Fibroblast of mammary gland (primary cell): Measurements from ENCODE around the gene ECT2L.
A peak's percentile ranks its signal among the peaks of the same experiment; 100 is the strongest.

Experiments
- DNase-seq: peaks from one replicate; pipeline ENCODE4 v3.0.0-alpha.2; 2010; ENCODE audit warnings: low read depth
- H3K4me3 ChIP-seq: 2 replicates; pipeline ENCODE4 v1.5.1; 2011; ENCODE audit warnings: low read depth, mild to moderate bottlenecking, low read length, moderate library complexity; ENCODE audit not compliant: control insufficient read depth
- CTCF ChIP-seq: conservative IDR thresholded peaks from 2 replicates; pipeline ENCODE4 v1.5.1; 2011; ENCODE audit warnings: low read depth, low read length, inconsistent platforms; ENCODE audit not compliant: control insufficient read depth, insufficient read depth

The ECT2L gene

GRCh38 chr6:138830248-138830647, 34.4 kb downstream of the ECT2L start:
- DNase-seq: no peak
- no peak for TF ChIP-seq CTCF

GRCh38 chr6:138832182-138832581, 36.3 kb downstream of the ECT2L start:
- no peak overlapping the region for H3K4me3 ChIP-seq
- DNase-seq: no peak
- TF ChIP-seq CTCF: no peak

More at GRCh38 chr6:138830248-138830647, 34.4 kb downstream of the ECT2L start:
- no peak overlapping the region for H3K4me3 ChIP-seq

- no peak for DNase-seq
These were observed 38.1 kb downstream of the ECT2L start for GRCh38 chr6:138833816-138834539.

GRCh38 chr6:138837246-138837645, 41.4 kb downstream of the ECT2L start:
- TF ChIP-seq CTCF: no peak
- DNase-seq: no peak
- H3K4me3 ChIP-seq: no peak overlapping the region

More at GRCh38 chr6:138833816-138834539, 38.1 kb downstream of the ECT2L start:
- TF ChIP-seq CTCF: no peak
- H3K4me3 ChIP-seq: no peak overlapping the region

- no peak overlapping the region for H3K4me3 ChIP-seq
- TF ChIP-seq CTCF: no peak
- DNase-seq: peak; percentile 62
These were observed 48.3 kb downstream of the ECT2L start for GRCh38 chr6:138844192-138844591.

GRCh38 chr6:138847884-138848283, 52.0 kb downstream of the ECT2L start:
- H3K4me3 ChIP-seq: no peak overlapping the region
- TF ChIP-seq CTCF: no peak
- peak; percentile 6 for DNase-seq
